B cell (primary cell): ENCODE measurements around the gene PTPRN2.

Experiments
- EZH2 ChIP-seq: IDR thresholded peaks from 2 replicates; pipeline ENCODE4 v1.6.1; 2012; ENCODE audit warnings: borderline replicate concordance, low read depth, mild to moderate bottlenecking, moderate library complexity, low read length; ENCODE audit not compliant: insufficient read depth, poor library complexity, severe bottlenecking
- TF ChIP-seq, protein P1 (sequence below): fragments of 200-600 bp; IDR thresholded peaks from one replicate; pipeline ENCODE4 v1.8.0; 2022; ENCODE audit warnings: antibody characterized with exemption, mild to moderate bottlenecking

DNA sequence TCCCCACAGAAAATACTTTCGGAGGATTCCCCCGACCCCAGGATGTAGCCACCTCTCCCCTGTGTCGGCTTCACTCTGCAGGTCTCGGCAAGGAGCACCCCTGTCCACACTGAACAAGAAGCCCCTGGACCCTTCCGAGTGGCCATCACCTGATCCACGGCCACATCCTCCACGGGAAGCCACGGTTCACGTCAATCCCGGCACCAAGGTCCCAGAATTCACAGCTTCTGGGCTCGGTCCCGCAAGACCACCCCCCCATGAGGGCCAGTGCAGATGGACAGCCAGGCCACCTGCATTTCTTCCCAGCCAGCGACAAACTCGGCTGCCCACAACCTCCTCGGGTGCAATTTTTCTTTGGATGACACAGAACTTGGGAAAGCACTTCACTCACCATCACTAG is 199.6 kb downstream of the PTPRN2 start:
- TF ChIP-seq, protein P1, sequence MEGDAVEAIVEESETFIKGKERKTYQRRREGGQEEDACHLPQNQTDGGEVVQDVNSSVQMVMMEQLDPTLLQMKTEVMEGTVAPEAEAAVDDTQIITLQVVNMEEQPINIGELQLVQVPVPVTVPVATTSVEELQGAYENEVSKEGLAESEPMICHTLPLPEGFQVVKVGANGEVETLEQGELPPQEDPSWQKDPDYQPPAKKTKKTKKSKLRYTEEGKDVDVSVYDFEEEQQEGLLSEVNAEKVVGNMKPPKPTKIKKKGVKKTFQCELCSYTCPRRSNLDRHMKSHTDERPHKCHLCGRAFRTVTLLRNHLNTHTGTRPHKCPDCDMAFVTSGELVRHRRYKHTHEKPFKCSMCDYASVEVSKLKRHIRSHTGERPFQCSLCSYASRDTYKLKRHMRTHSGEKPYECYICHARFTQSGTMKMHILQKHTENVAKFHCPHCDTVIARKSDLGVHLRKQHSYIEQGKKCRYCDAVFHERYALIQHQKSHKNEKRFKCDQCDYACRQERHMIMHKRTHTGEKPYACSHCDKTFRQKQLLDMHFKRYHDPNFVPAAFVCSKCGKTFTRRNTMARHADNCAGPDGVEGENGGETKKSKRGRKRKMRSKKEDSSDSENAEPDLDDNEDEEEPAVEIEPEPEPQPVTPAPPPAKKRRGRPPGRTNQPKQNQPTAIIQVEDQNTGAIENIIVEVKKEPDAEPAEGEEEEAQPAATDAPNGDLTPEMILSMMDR = no peak
- no peak for TF ChIP-seq EZH2
